SK-N-SH treated with all-trans-retinoic acid at 6 μM for 48 hours (cell line): ENCODE data around the gene ZNF212.

Experiments
- ARNTL ChIP-seq: fragments of 450-650 bp; formaldehyde crosslinking; IDR thresholded peaks from 2 replicates; pipeline ENCODE4 v1.5.0; 2020; ENCODE audit warnings: low read depth, mild to moderate bottlenecking, moderate library complexity, borderline replicate concordance
- CREB5 ChIP-seq: fragments of 250-450 bp; sonication (Bioruptor Pico); IDR thresholded peaks from 2 replicates; pipeline ENCODE4 v1.5.1; 2020; ENCODE audit warnings: low read depth, mild to moderate bottlenecking, moderate library complexity
- CSDC2 ChIP-seq: fragments of 250-450 bp; sonication (Bioruptor Pico); IDR thresholded peaks from 2 replicates; pipeline ENCODE4 v1.5.0; 2020; ENCODE audit warnings: mild to moderate bottlenecking, moderate library complexity
- CSRNP3 ChIP-seq: fragments of 250-450 bp; sonication (Bioruptor Pico); IDR thresholded peaks from 2 replicates; pipeline ENCODE4 v1.5.1; 2021; ENCODE audit warnings: mild to moderate bottlenecking, moderate library complexity
- OSR1 ChIP-seq: fragments of 250-450 bp; sonication (Bioruptor Pico); IDR thresholded peaks from 2 replicates; pipeline ENCODE4 v1.8.0; 2022; ENCODE audit warnings: moderate library complexity, mild to moderate bottlenecking, inconsistent platforms
- PATZ1 ChIP-seq: fragments of 250-450 bp; sonication (Bioruptor Pico); IDR thresholded peaks from 2 replicates; pipeline ENCODE4 v1.8.0; 2020; ENCODE audit warnings: mild to moderate bottlenecking, moderate library complexity, borderline replicate concordance
- POU6F1 ChIP-seq: fragments of 250-450 bp; sonication (Bioruptor Pico); IDR thresholded peaks from 2 replicates; pipeline ENCODE4 v1.8.0; 2021; ENCODE audit warnings: low read depth, mild to moderate bottlenecking, moderate library complexity, borderline replicate concordance
- TOX ChIP-seq: fragments of 250-450 bp; sonication (Bioruptor Pico); IDR thresholded peaks from 2 replicates; pipeline ENCODE4 v1.8.0; 2021; ENCODE audit warnings: mild to moderate bottlenecking, moderate library complexity, borderline replicate concordance
- ZC3H10 ChIP-seq: fragments of 250-450 bp; sonication (Bioruptor Pico); IDR thresholded peaks from 2 replicates; pipeline ENCODE4 v1.5.1; 2021; ENCODE audit warnings: mild to moderate bottlenecking, moderate library complexity
- ZFP3 ChIP-seq: fragments of 250-450 bp; sonication (Bioruptor Pico); IDR thresholded peaks from 2 replicates; pipeline ENCODE4 v1.5.0; 2020; ENCODE audit warnings: mild to moderate bottlenecking, moderate library complexity
- ZNF70 ChIP-seq: fragments of 450-650 bp; formaldehyde crosslinking; IDR thresholded peaks from 2 replicates; pipeline ENCODE4 v1.5.0; 2020; ENCODE audit warnings: mild to moderate bottlenecking, moderate library complexity

GRCh38 chr7:149225106-149225505, 14.3 kb upstream of the ZNF212 start:
- TF ChIP-seq ZNF70 (CRISPR knock-in tag) (no peak), POU6F1 (CRISPR knock-in tag) (no peak), PATZ1 (CRISPR knock-in tag) (no peak), CSRNP3 (CRISPR knock-in tag) (no peak), CREB5 (CRISPR knock-in tag) (no peak), CSDC2 (CRISPR knock-in tag) (no peak), TOX (CRISPR knock-in tag) (no peak), OSR1 (no peak), ARNTL (CRISPR knock-in tag) (no peak), ZC3H10 (no peak), ZFP3 (CRISPR knock-in tag) (no peak)
